Heart right ventricle (tissue), 16 donors: ENCODE data around the gene NRARP. TPM values are rescaled to one million over a fixed set of nuclear protein-coding genes. Genes with fewer than 3 reads are reported as not detected.
A peak's percentile ranks its signal among the peaks of the same experiment; 100 is the strongest.

Experiments used
- ATAC-seq, 8 donors: fragments of 200-7000 bp; cut with Tn5 transposase; one replicate each; pipeline ENCODE4 v1.9.1; 2020; ENCODE audit warnings: mild to moderate bottlenecking in 8 of 8, moderate library complexity in 8 of 8, moderate number of reproducible peaks in 1 of 8
- DNase-seq, 2 donors: peaks; one replicate each; pipeline ENCODE4 v3.0.0-alpha.2; 2020
- H3K27ac ChIP-seq, 10 donors: fragments of 200-600 bp; sonication (generic) in 2 of 10; one replicate each; pipeline versions ENCODE4 v1.5.0 to v1.8.0; 2020 to 2022; ENCODE audit warnings: mild to moderate bottlenecking in 3 of 10
- H3K27me3 ChIP-seq, 7 donors: fragments of 200-600 bp; one replicate each; pipeline ENCODE4 v1.8.0; 2021 to 2022; ENCODE audit warnings: mild to moderate bottlenecking in 2 of 7
- H3K36me3 ChIP-seq, 9 donors: fragments of 200-600 bp; sonication (generic) in 1 of 9; one replicate each; pipeline versions ENCODE4 v1.5.0 to v1.8.0; 2020 to 2022; ENCODE audit warnings: mild to moderate bottlenecking in 2 of 9
- H3K4me1 ChIP-seq, 9 donors: fragments of 200-600 bp; sonication (generic) in 1 of 9; one replicate each; pipeline versions ENCODE4 v1.5.0 to v1.8.0; 2020 to 2022; ENCODE audit warnings: mild to moderate bottlenecking in 4 of 9
- H3K4me3 ChIP-seq, 10 donors: fragments of 200-600 bp; sonication (generic) in 2 of 10; one replicate each; pipeline versions ENCODE4 v1.5.0 to v1.8.0; 2020 to 2022; ENCODE audit warnings: mild to moderate bottlenecking in 7 of 10, moderate library complexity in 2 of 10
- H3K9me3 ChIP-seq, 11 donors: fragments of 200-600 bp in 10 of 11; sonication (generic) in 2 of 11; one replicate each; pipeline versions ENCODE4 v1.5.0 to v1.8.0; 2013 to 2022; ENCODE audit warnings: mild to moderate bottlenecking in 2 of 11, control low read depth in 1 of 11, moderate library complexity in 1 of 11
- CTCF ChIP-seq, 9 donors: fragments of 200-600 bp; sonication (generic) in 2 of 9; IDR thresholded peaks; one replicate each; pipeline versions ENCODE4 v1.5.0 to v1.8.0; 2021 to 2022; ENCODE audit warnings: antibody characterized with exemption in 9 of 9, mild to moderate bottlenecking in 5 of 9, moderate library complexity in 1 of 9
- WGBS, 2 donors: extraction: QIAGEN DNeasy Blood & Tissue Kit; methylation state at CpG; one replicate each; pipeline ENCODE4 v1.1.7; 2013; ENCODE audit warnings: inconsistent platforms in 1 of 2; 5-methylcytosine and 5-hydroxymethylcytosine counted together
- intact Hi-C, 10 donors: fragments of 100-400 bp; cut with DNase I; formaldehyde crosslinking; loops; one replicate each; pipeline versions ENCODE4 v1.11.1 to v1.14.2; 2022
- polyA plus RNA-seq, 2 donors: library from polyadenylated mRNA; stranded (reverse); fragments of 200-250 nt; gene quantifications; one replicate each; pipeline ENCODE4 v1.2.3, GENCODE V29; 2013
- total RNA-seq, 10 donors: library from RNA; stranded (reverse); fragmentation: NEBNext Ultra II Directional in 3 of 10; extraction: Animal tissue kit (Norgen Biotek cat#: 25700) in 3 of 10; gene quantifications; one replicate each; pipeline versions ENCODE4 v1.2.1 to v1.2.4, GENCODE V29; 2021 to 2023
- donor health status: Arrhythmogenic right ventricular cardiomyopathy.
- donor health status: ischemic (EF 13 %, LVEDD 7.1; RV severe dilation, severe dysfunction).
- donor health status: healthy with polysubstance abuse.
- donor health status: DM: no; HTN: yes; CAD: no.
- donor health status: DM: no; HTN: no; CAD: no.
- donor health status: ischemic (EF 25% LVEDD 6.9; RV normal size, moderate dysfunction).
- donor health status: ischemic (EF 25% LVEDD 5.7; RV mildly dilated, moderate dysfunction).
- donor health status: healthy.
- donor health status: DM: yes; HTN: yes; CAD: no.
- donor health status: Ischemic cardiomyopathy.
- donor health status: ischemic (EF 35%, LVEDD 5.7; RV mildly dilated, moderate dysfunction).
- donor health status: nonischemic (EF 11% LVEDD 7.7; RV severe dilation, severe dysfunction).
- donor health status: DM: yes; HTN: yes; CAD: no.
- donor health status: PGD.
- donor health status: ischemic (EF 29% LVEDD 5.4; RV normal size, mild dysfunction).
- donor health status: nonischemic (EF 23%, LVEDD 6.1; RV moderate dilation, normal function).

Gene NRARP
- total and polyA plus RNA-seq, 12 donors, result 2.0 to 20.8 (median 11.1) TPM

GRCh38 chr9:137305798-137306065 is 3.7 kb upstream of the NRARP start:
- Histone ChIP-seq H3K27ac (peak overlapping the region; percentile 85 to 96 (median 90)), H3K4me1 (peaks cover 15 to 62% (median 57%) of the 10 kb centered on the region in 9 donors), H3K4me3 (peak overlapping the region in 9 of 10 donors; percentile 6 to 55 (median 44)), H3K9me3 (no peaks in the 10 kb centered on the region), H3K27me3 (peaks cover 0 to 70% (median 10%) of the 10 kb centered on the region in 7 donors), H3K36me3 (no peaks in the 10 kb centered on the region)
- intact Hi-C loops, result no loop called here
- TF ChIP-seq CTCF (IDR thresholded peaks at IDR 0.05), result peak in 1 of 9 donors; percentile 6
- DNase-seq (no peak), ATAC-seq (no peak)
- WGBS, 2 donors, result 38 to 48% methylated on average over 8 of the region's 8 CpGs

- Histone ChIP-seq H3K36me3 (no peaks in the 10 kb centered on the region), H3K4me3 (peak overlapping the region in 9 of 10 donors; percentile 6 to 55 (median 44)), H3K9me3 (no peaks in the 10 kb centered on the region), H3K4me1 (peaks cover 15 to 67% (median 62%) of the 10 kb centered on the region in 9 donors), H3K27me3 (peaks cover 0 to 75% (median 10%) of the 10 kb centered on the region in 7 donors), H3K27ac (peak overlapping the region; percentile 85 to 96 (median 90))
- DNase-seq (peak; percentile 71 to 78), ATAC-seq (peak; percentile 24 to 76 (median 54))
- WGBS, 2 donors, result 32 to 52% methylated on average over 35 to 36 of the region's 36 CpGs
- peak in 2 of 9 donors; percentile 37 to 44 for TF ChIP-seq CTCF (IDR thresholded peaks at IDR 0.05)
- intact Hi-C loops, result no loop called here
Measured at GRCh38 chr9:137305060-137305797, 3.2 kb upstream of the NRARP start.

- intact Hi-C loops, result loop anchor here in 3 of 10 donors (5.0 kb wide), 1 partner anchor 103 kb away; no protein-coding TSS in a partner anchor
- DNase-seq (peak in 1 of 2 donors; percentile 16), ATAC-seq (no peak)
- H3K36me3 ChIP-seq, result no peaks in the 10 kb centered on the region
- no peaks in the 10 kb centered on the region for H3K9me3 ChIP-seq
- peak overlapping the region in 9 of 10 donors; percentile 86 to 96 (median 90) for H3K27ac ChIP-seq
- peak overlapping the region in 7 of 10 donors; percentile 1 to 55 (median 45) for H3K4me3 ChIP-seq
- WGBS, 2 donors, result 50 to 68% methylated on average over 16 of the region's 16 CpGs
- peaks cover 15 to 74% (median 64%) of the 10 kb centered on the region in 9 donors for H3K4me1 ChIP-seq
- H3K27me3 ChIP-seq, result peaks cover 0 to 82% (median 10%) of the 10 kb centered on the region in 7 donors
- peak in 1 of 9 donors; percentile 9 for TF ChIP-seq CTCF (IDR thresholded peaks at IDR 0.05)
Measured at GRCh38 chr9:137304383-137305059, 2.5 kb upstream of the NRARP start.

- intact Hi-C loops, result loop anchor here in 3 of 10 donors (5.0 kb wide), 1 partner anchor 103 kb away; no protein-coding TSS in a partner anchor
- TF ChIP-seq CTCF (IDR thresholded peaks at IDR 0.05), result no peak
- DNase-seq, result peak in 1 of 2 donors; percentile 13
- Histone ChIP-seq H3K36me3 (peaks cover 0 to 5% (median 0%) of the 10 kb centered on the region in 9 donors), H3K27ac (peak overlapping the region in 9 of 10 donors; percentile 86 to 96 (median 90)), H3K4me1 (peaks cover 15 to 76% (median 67%) of the 10 kb centered on the region in 9 donors), H3K4me3 (no peak overlapping the region), H3K27me3 (peaks cover 0 to 88% (median 10%) of the 10 kb centered on the region in 7 donors), H3K9me3 (no peaks in the 10 kb centered on the region)
- 86 to 89% methylated on average over 22 of the region's 22 CpGs for WGBS, 2 donors
- no peak for ATAC-seq
Measured at GRCh38 chr9:137303893-137304382, 1.9 kb upstream of the NRARP start.
